ENCODE measurements around the gene MCM5. TPM values are rescaled to one million over a fixed set of nuclear protein-coding genes. Genes with fewer than 3 reads are reported as not detected.
"Not testable (repeated sequence)": the region's sequence is repeated elsewhere in the genome, so short reads cannot be mapped to it uniquely, and the experiment has no call there.

MCM5 gene
- total RNA-seq, 1 experiment from 2014 or later = 71.1 TPM

- DNase-seq (ENCODE audit: low read depth) = no peak
Observed at GRCh38 chr22:35432228-35432905, 32.4 kb downstream of the MCM5 start.

- DNase-seq (ENCODE audit: low read depth) = no peak
Observed at GRCh38 chr22:35434061-35434710, 34.2 kb downstream of the MCM5 start.

- no peak for DNase-seq (ENCODE audit: low read depth)
Observed at GRCh38 chr22:35435201-35435740, 35.3 kb downstream of the MCM5 start.

- DNase-seq (ENCODE audit: low read depth) = no peak
Observed at GRCh38 chr22:35436421-35436820, 36.5 kb downstream of the MCM5 start.

- DNase-seq (ENCODE audit: low read depth) = peak; percentile 13
Observed at GRCh38 chr22:35437049-35437448, 37.1 kb downstream of the MCM5 start.

- DNase-seq (ENCODE audit: low read depth) = not testable (repeated sequence)
Observed at GRCh38 chr22:35438673-35439364, 38.9 kb downstream of the MCM5 start.

- no peak for DNase-seq (ENCODE audit: low read depth)
Observed at GRCh38 chr22:35439365-35439717, 39.4 kb downstream of the MCM5 start.

GRCh38 chr22:35440129-35440528 is 40.2 kb downstream of the MCM5 start:
- DNase-seq (ENCODE audit: low read depth) = no peak

- no peak for DNase-seq (ENCODE audit: low read depth)
Observed at GRCh38 chr22:35441489-35442100, 41.7 kb downstream of the MCM5 start.

- no peak for DNase-seq (ENCODE audit: low read depth)
Observed at GRCh38 chr22:35442471-35442870, 42.5 kb downstream of the MCM5 start.

GRCh38 chr22:35443338-35443737 is 43.4 kb downstream of the MCM5 start:
- DNase-seq (ENCODE audit: low read depth) = no peak

- no peak for DNase-seq (ENCODE audit: low read depth)
Observed at GRCh38 chr22:35443790-35444684, 44.1 kb downstream of the MCM5 start.

- DNase-seq (ENCODE audit: low read depth) = no peak
Observed at GRCh38 chr22:35444685-35445399, 44.9 kb downstream of the MCM5 start.

GRCh38 chr22:35445933-35446332 is 46.0 kb downstream of the MCM5 start:
- DNase-seq (ENCODE audit: low read depth) = no peak

GRCh38 chr22:35446365-35446764 is 46.4 kb downstream of the MCM5 start:
- DNase-seq (ENCODE audit: low read depth) = peak; percentile 83

- no peak for DNase-seq (ENCODE audit: low read depth)
Observed at GRCh38 chr22:35448523-35448922, 48.6 kb downstream of the MCM5 start.

- no peak for DNase-seq (ENCODE audit: low read depth)
Observed at GRCh38 chr22:35449829-35450689, 50.1 kb downstream of the MCM5 start.

GRCh38 chr22:35450824-35451569 is 51.1 kb downstream of the MCM5 start:
- DNase-seq (ENCODE audit: low read depth) = no peak

GRCh38 chr22:35451592-35451991 is 51.7 kb downstream of the MCM5 start:
- no peak for DNase-seq (ENCODE audit: low read depth)

All from RPMI7951 (cell line).